Central memory CD8-positive, alpha-beta T cell (primary cell): ENCODE data around the gene CGNL1.

Experiments used
- ATAC-seq: fragments of 150-1000 bp; cut with Tn5 transposase; replicated peaks from 2 replicates; pipeline ENCODE4 v1.10.0; 2022; ENCODE audit warnings: mild to moderate bottlenecking, moderate FRiP score, moderate number of reproducible peaks; ENCODE audit not compliant: poor library complexity, severe bottlenecking; ENCODE audit errors: extremely low read depth
- DNase-seq, 2 donors: peaks; one replicate each; pipeline ENCODE4 v3.0.0; 2021; ENCODE audit warnings: low spot score in 2 of 2
- H3K27ac Mint-ChIP-seq: one replicate; pipeline ENCODE4 v1.8.0; 2022; ENCODE audit warnings: low read depth, mild to moderate bottlenecking, moderate library complexity, mixed read lengths
- H3K27me3 Mint-ChIP-seq: one replicate; pipeline ENCODE4 v1.8.0; 2022; ENCODE audit warnings: mixed read lengths
- H3K36me3 Mint-ChIP-seq: one replicate; pipeline ENCODE4 v1.8.0; 2022; ENCODE audit warnings: mild to moderate bottlenecking, moderate library complexity, mixed read lengths; ENCODE audit not compliant: insufficient read depth
- H3K4me1 Mint-ChIP-seq: one replicate; pipeline ENCODE4 v1.8.0; 2022; ENCODE audit warnings: mixed read lengths
- H3K4me3 Mint-ChIP-seq: one replicate; pipeline ENCODE4 v1.8.0; 2022; ENCODE audit warnings: mild to moderate bottlenecking, moderate library complexity, mixed read lengths
- H3K9me3 Mint-ChIP-seq: one replicate; pipeline ENCODE4 v1.8.0; 2022; ENCODE audit warnings: mixed read lengths

Gene CGNL1

GRCh38 chr15:57375827-57376695 lies at the start of gene CGNL1:
TSS of gene CGNL1 (plus strand) at chr15:57376505. CDS start at chr15:57438000, 61,495 bp downstream.
- Mint-ChIP-seq H3K4me3 (peak within 1 kb of the TSS; percentile 56), H3K27ac (no peak within 1 kb of the TSS), H3K36me3 (no peaks in the 10 kb centered on the region), H3K27me3 (peaks cover 95% of the 10 kb centered on the region), H3K4me1 (peaks cover 9% of the 10 kb centered on the region), H3K9me3 (no peaks in the 10 kb centered on the region)
- DNase-seq = no peak
- ATAC-seq = no peak

GRCh38 chr15:57327985-57328471 lies 48.3 kb upstream of the CGNL1 start:
- no peak overlapping the region for H3K4me3 Mint-ChIP-seq
- DNase-seq (no peak), ATAC-seq (no peak)
- H3K27me3 Mint-ChIP-seq = peaks cover 39% of the 10 kb centered on the region
- H3K9me3 Mint-ChIP-seq = no peaks in the 10 kb centered on the region
- H3K4me1 Mint-ChIP-seq = peaks cover 13% of the 10 kb centered on the region
- H3K27ac Mint-ChIP-seq = no peak overlapping the region
- peaks cover 2% of the 10 kb centered on the region for H3K36me3 Mint-ChIP-seq

GRCh38 chr15:57328479-57328878 lies 47.8 kb upstream of the CGNL1 start:
- Mint-ChIP-seq H3K36me3 (peaks cover 2% of the 10 kb centered on the region), H3K27ac (no peak overlapping the region), H3K4me1 (peaks cover 13% of the 10 kb centered on the region), H3K9me3 (no peaks in the 10 kb centered on the region), H3K4me3 (no peak overlapping the region), H3K27me3 (peaks cover 43% of the 10 kb centered on the region)
- DNase-seq (no peak), ATAC-seq (no peak)

GRCh38 chr15:57328897-57329296 lies 47.4 kb upstream of the CGNL1 start:
- no peak for ATAC-seq
- H3K27ac Mint-ChIP-seq = no peak overlapping the region
- peaks cover 2% of the 10 kb centered on the region for H3K36me3 Mint-ChIP-seq
- no peaks in the 10 kb centered on the region for H3K9me3 Mint-ChIP-seq
- peaks cover 46% of the 10 kb centered on the region for H3K27me3 Mint-ChIP-seq
- no peak for DNase-seq
- peaks cover 13% of the 10 kb centered on the region for H3K4me1 Mint-ChIP-seq
- no peak overlapping the region for H3K4me3 Mint-ChIP-seq

- DNase-seq (no peak), ATAC-seq (no peak)
- Mint-ChIP-seq H3K27ac (no peak overlapping the region), H3K27me3 (peaks cover 55% of the 10 kb centered on the region), H3K4me1 (peaks cover 18% of the 10 kb centered on the region), H3K9me3 (no peaks in the 10 kb centered on the region), H3K36me3 (peaks cover 2% of the 10 kb centered on the region), H3K4me3 (no peak overlapping the region)
Observed at GRCh38 chr15:57329582-57330367, 46.5 kb upstream of the CGNL1 start.

GRCh38 chr15:57330619-57331340 lies 45.5 kb upstream of the CGNL1 start:
- ATAC-seq (no peak), DNase-seq (no peak)
- Mint-ChIP-seq H3K9me3 (no peaks in the 10 kb centered on the region), H3K27me3 (peaks cover 63% of the 10 kb centered on the region), H3K4me1 (peaks cover 18% of the 10 kb centered on the region), H3K36me3 (peaks cover 2% of the 10 kb centered on the region), H3K27ac (no peak overlapping the region), H3K4me3 (no peak overlapping the region)

- no peaks in the 10 kb centered on the region for H3K9me3 Mint-ChIP-seq
- H3K4me3 Mint-ChIP-seq = no peak overlapping the region
- peaks cover 2% of the 10 kb centered on the region for H3K36me3 Mint-ChIP-seq
- ATAC-seq (no peak), DNase-seq (no peak)
- no peak overlapping the region for H3K27ac Mint-ChIP-seq
- H3K27me3 Mint-ChIP-seq = peaks cover 75% of the 10 kb centered on the region
- peaks cover 18% of the 10 kb centered on the region for H3K4me1 Mint-ChIP-seq
Observed at GRCh38 chr15:57332326-57332725, 44.0 kb upstream of the CGNL1 start.

GRCh38 chr15:57333487-57333886 lies 42.8 kb upstream of the CGNL1 start:
- H3K27me3 Mint-ChIP-seq = peaks cover 84% of the 10 kb centered on the region
- ATAC-seq (no peak), DNase-seq (no peak)
- H3K4me1 Mint-ChIP-seq = peaks cover 18% of the 10 kb centered on the region
- no peaks in the 10 kb centered on the region for H3K9me3 Mint-ChIP-seq
- H3K4me3 Mint-ChIP-seq = no peak overlapping the region
- peaks cover 2% of the 10 kb centered on the region for H3K36me3 Mint-ChIP-seq
- no peak overlapping the region for H3K27ac Mint-ChIP-seq

- Mint-ChIP-seq H3K4me3 (no peak overlapping the region), H3K9me3 (no peaks in the 10 kb centered on the region), H3K27me3 (peaks cover 84% of the 10 kb centered on the region), H3K27ac (no peak overlapping the region), H3K4me1 (peaks cover 18% of the 10 kb centered on the region), H3K36me3 (peaks cover 2% of the 10 kb centered on the region)
- no peak for ATAC-seq
- DNase-seq = no peak
Observed at GRCh38 chr15:57334257-57334656, 42.0 kb upstream of the CGNL1 start.

GRCh38 chr15:57335293-57335715 lies 41.0 kb upstream of the CGNL1 start:
- Mint-ChIP-seq H3K4me1 (peaks cover 7% of the 10 kb centered on the region), H3K4me3 (no peak overlapping the region), H3K36me3 (peaks cover under 1% of the 10 kb centered on the region), H3K27me3 (peaks cover 80% of the 10 kb centered on the region), H3K9me3 (no peaks in the 10 kb centered on the region), H3K27ac (no peak overlapping the region)
- no peak for DNase-seq
- no peak for ATAC-seq

GRCh38 chr15:57335719-57336118 lies 40.6 kb upstream of the CGNL1 start:
- no peaks in the 10 kb centered on the region for H3K9me3 Mint-ChIP-seq
- no peak for DNase-seq

GRCh38 chr15:57337868-57338411 lies 38.4 kb upstream of the CGNL1 start:
- DNase-seq (no peak), ATAC-seq (no peak)
- Mint-ChIP-seq H3K4me1 (peaks cover 5% of the 10 kb centered on the region), H3K27me3 (peaks cover 79% of the 10 kb centered on the region), H3K4me3 (no peak overlapping the region), H3K27ac (no peak overlapping the region), H3K36me3 (no peaks in the 10 kb centered on the region), H3K9me3 (no peaks in the 10 kb centered on the region)

More at GRCh38 chr15:57335719-57336118, 40.6 kb upstream of the CGNL1 start:
- Mint-ChIP-seq H3K36me3 (no peaks in the 10 kb centered on the region), H3K4me3 (no peak overlapping the region), H3K4me1 (peaks cover 5% of the 10 kb centered on the region), H3K27me3 (peaks cover 80% of the 10 kb centered on the region), H3K27ac (no peak overlapping the region)
- no peak for ATAC-seq
